Esophagus squamous epithelium (tissue), 5 donors: Measurements from ENCODE around the gene PLEKHA8. TPM values are rescaled to one million over a fixed set of nuclear protein-coding genes. Genes with fewer than 3 reads are reported as not detected.
A peak's percentile ranks its signal among the peaks of the same experiment; 100 is the strongest.

Experiments
- DNase-seq: peaks from one replicate; lab custom pipeline; 2025; lab: John Stamatoyannopoulos, UW
- H3K27ac ChIP-seq, 4 donors: fragments of 200-600 bp; sonication (generic); one replicate each; pipeline ENCODE4 v1.5.1; 2016 to 2019; ENCODE audit warnings: mild to moderate bottlenecking in 1 of 4
- H3K27me3 ChIP-seq, 4 donors: fragments of 200-600 bp; sonication (generic); 1 replicate in 3 of 4; 2 replicates in 1 of 4; pipeline versions ENCODE4 v1.5.1 to v1.6.0; 2017 to 2021; ENCODE audit warnings: antibody characterized with exemption in 1 of 4
- H3K36me3 ChIP-seq, 3 donors: fragments of 200-600 bp; sonication (generic); one replicate each; pipeline ENCODE4 v1.5.1; 2016 to 2019
- H3K4me1 ChIP-seq, 3 donors: fragments of 200-600 bp; sonication (generic); one replicate each; pipeline ENCODE4 v1.5.1; 2017 to 2019
- H3K4me3 ChIP-seq, 4 donors: fragments of 200-600 bp; sonication (generic); 1 replicate in 3 of 4; 2 replicates in 1 of 4; pipeline ENCODE4 v1.5.1; 2016 to 2019; ENCODE audit warnings: mild to moderate bottlenecking in 2 of 4, moderate library complexity in 1 of 4
- H3K9me3 ChIP-seq, 3 donors: fragments of 200-600 bp; sonication (generic); one replicate each; pipeline ENCODE4 v1.5.1; 2016 to 2019
- CTCF ChIP-seq, 6 experiments: fragments of 450-650 bp in 4 of 6; fragments of 200-600 bp in 2 of 6; sonication (generic) in 2 of 6; IDR thresholded peaks; one replicate each; pipeline ENCODE4 v1.5.1; 2016 to 2019; ENCODE audit warnings: antibody characterized with exemption in 6 of 6, mild to moderate bottlenecking in 4 of 6, moderate library complexity in 4 of 6
- POLR2A ChIP-seq, 4 donors: fragments of 450-650 bp; IDR thresholded peaks; one replicate each; pipeline ENCODE4 v1.6.1; 2017; ENCODE audit warnings: antibody characterized with exemption in 4 of 4, mild to moderate bottlenecking in 4 of 4, moderate library complexity in 3 of 4
- WGBS, 2 donors: methylation state at CpG; one replicate each; pipeline ENCODE4 v1.1.5; 2018; 5-methylcytosine and 5-hydroxymethylcytosine counted together
- intact Hi-C: fragments of 100-400 bp; cut with DNase I; formaldehyde crosslinking; loops from one replicate; pipeline ENCODE4 v1.15.0; 2022
- total RNA-seq, 4 donors: library from RNA; depleted of rRNA; stranded (reverse); fragments of >200 nt; gene quantifications; one replicate each; pipeline ENCODE4 v1.1.0, GENCODE V29; 2016
- donor health status: DM: yes; HTN: yes; CAD: no.

PLEKHA8 gene
- total RNA-seq, 4 donors from 2014 or later, result 5.1 to 10.5 (median 5.9) TPM

DNA sequence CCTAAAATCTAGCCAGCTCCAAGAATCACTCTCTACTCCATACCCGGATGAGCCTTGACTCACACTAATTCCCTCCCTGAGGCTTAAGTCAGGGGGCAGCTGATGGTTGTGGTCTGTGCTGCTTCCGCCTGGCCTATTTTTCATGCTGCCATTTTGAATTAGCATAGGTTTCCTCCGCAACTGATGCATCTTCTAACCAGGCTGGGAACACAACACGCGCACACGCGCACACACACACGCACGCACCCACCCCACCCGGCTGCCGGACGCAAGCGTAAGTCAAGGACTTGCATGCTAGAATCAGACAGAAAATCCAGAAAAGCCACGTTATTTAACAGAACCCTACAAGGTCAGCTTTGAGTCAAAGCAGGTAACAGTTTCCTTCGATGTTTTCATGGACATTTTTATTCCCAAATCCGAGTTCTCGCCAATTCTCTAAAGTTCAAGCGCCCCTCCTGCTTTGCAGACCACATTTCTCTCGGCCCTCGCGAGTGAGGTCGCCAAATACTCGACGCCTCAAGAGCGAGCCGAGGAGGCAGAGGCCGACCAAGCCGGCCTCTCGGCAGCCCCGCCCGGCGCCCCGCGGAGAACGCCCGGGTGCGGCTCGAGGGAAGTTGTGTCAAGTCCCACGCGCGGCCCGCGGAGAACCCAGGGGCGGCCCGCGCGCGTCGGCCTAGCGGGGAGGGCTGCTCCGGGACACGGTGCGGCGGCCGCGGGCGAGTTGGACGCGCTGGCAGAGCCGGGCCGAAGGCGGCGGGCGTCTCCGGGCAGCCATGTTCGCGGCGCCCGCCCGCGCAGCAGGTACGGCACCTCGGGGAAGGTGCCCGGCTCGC is 39.6 kb upstream of the PLEKHA8 start:
- no peak for DNase-seq
- Histone ChIP-seq H3K9me3 (peaks cover 0 to 13% (median 11%) of the 10 kb centered on the region in 3 donors), H3K27me3 (peaks cover 0 to 18% (median 0%) of the 10 kb centered on the region in 4 donors), H3K4me3 (peak overlapping the region; percentile 77 to 98 (median 89)), H3K27ac (peak overlapping the region; percentile 89 to 96 (median 92)), H3K36me3 (no peaks in the 10 kb centered on the region), H3K4me1 (peaks cover 12 to 33% (median 13%) of the 10 kb centered on the region in 3 donors)
- 19 to 24% methylated on average over 2 to 16 of the region's 75 CpGs for WGBS, 2 donors
- intact Hi-C loops, result no loop called here
- TF ChIP-seq CTCF (IDR thresholded peaks at IDR 0.05), result peak in 1 of 6 experiments; percentile 7
- TF ChIP-seq POLR2A (IDR thresholded peaks at IDR 0.05), result peak in 2 of 4 donors; percentile 13 to 27

GRCh38 chr7:29989257-29989995 is 38.8 kb upstream of the PLEKHA8 start, which contains the start of gene SCRN1:
SCRN1 (minus strand) TSS chr7:29989801; CDS start chr7:29969067, 20,734 bp downstream.
- DNase-seq, result no peak

GRCh38 chr7:29990931-29991330 is 37.3 kb upstream of the PLEKHA8 start:
- no peak for TF ChIP-seq CTCF (IDR thresholded peaks at IDR 0.05)
- Histone ChIP-seq H3K27me3 (peaks cover 0 to 18% (median 0%) of the 10 kb centered on the region in 4 donors), H3K9me3 (peaks cover 0 to 13% (median 11%) of the 10 kb centered on the region in 3 donors), H3K27ac (no peak overlapping the region), H3K4me3 (no peak overlapping the region), H3K4me1 (peaks cover 12 to 33% (median 13%) of the 10 kb centered on the region in 3 donors), H3K36me3 (no peaks in the 10 kb centered on the region)
- no peak for DNase-seq
- WGBS, 2 donors, result 71 to 84% methylated on average over 4 of the region's 4 CpGs
- intact Hi-C loops, result no loop called here

More at GRCh38 chr7:29989257-29989995, 38.8 kb upstream of the PLEKHA8 start, which contains the start of gene SCRN1:
- peaks cover 12 to 33% (median 13%) of the 10 kb centered on the region in 3 donors for H3K4me1 ChIP-seq
- peaks cover 0 to 18% (median 0%) of the 10 kb centered on the region in 4 donors for H3K27me3 ChIP-seq
- no peaks in the 10 kb centered on the region for H3K36me3 ChIP-seq
- peak within 1 kb of the TSS; percentile 77 to 98 (median 89) for H3K4me3 ChIP-seq
- intact Hi-C loops, result no loop called here
- H3K27ac ChIP-seq, result peak within 1 kb of the TSS; percentile 89 to 96 (median 92)
- 0% methylated on average over 1 of the region's 79 CpGs for WGBS, 2 donors
- H3K9me3 ChIP-seq, result peaks cover 0 to 13% (median 11%) of the 10 kb centered on the region in 3 donors
- TF ChIP-seq CTCF (IDR thresholded peaks at IDR 0.05) (no peak), POLR2A (IDR thresholded peaks at IDR 0.05) (peak in 2 of 4 donors; percentile 53 to 63)

GRCh38 chr7:29991937-29992336 is 36.3 kb upstream of the PLEKHA8 start:
- TF ChIP-seq CTCF (IDR thresholded peaks at IDR 0.05), result no peak
- TF ChIP-seq POLR2A (IDR thresholded peaks at IDR 0.05), result no peak
- Histone ChIP-seq H3K27ac (no peak overlapping the region), H3K27me3 (peaks cover 0 to 18% (median 0%) of the 10 kb centered on the region in 4 donors), H3K36me3 (no peaks in the 10 kb centered on the region), H3K9me3 (peaks cover 0 to 20% (median 16%) of the 10 kb centered on the region in 3 donors), H3K4me3 (no peak overlapping the region), H3K4me1 (peaks cover 12 to 30% (median 13%) of the 10 kb centered on the region in 3 donors)
- intact Hi-C loops, result no loop called here
- 95 to 98% methylated on average over 3 to 5 of the region's 5 CpGs for WGBS, 2 donors
- no peak for DNase-seq
